GM23248 (cell line): ENCODE results near the gene PREX1. TPM values are rescaled to one million over a fixed set of nuclear protein-coding genes. Genes with fewer than 3 reads are reported as not detected.

Experiments used
- DNase-seq: peaks from one replicate; pipeline ENCODE4 v3.0.0-alpha.2; 2015
- H2AFZ ChIP-seq: fragments of 200-600 bp; sonication (generic); 2 replicates; pipeline ENCODE4 v1.6.1; 2016; ENCODE audit warnings: antibody characterized with exemption
- H3F3A ChIP-seq: fragments of 200-600 bp; sonication (generic); 2 replicates; pipeline ENCODE4 v1.6.1; 2016; ENCODE audit warnings: mild to moderate bottlenecking, antibody characterized with exemption, mixed run types; ENCODE audit not compliant: insufficient read depth
- H3K27ac ChIP-seq: fragments of 200-600 bp; sonication (generic); 2 replicates; pipeline ENCODE4 v1.5.1; 2016; ENCODE audit warnings: mild to moderate bottlenecking
- H3K27me3 ChIP-seq: fragments of 200-600 bp; sonication (generic); replicated peaks from 2 replicates; pipeline ENCODE4 v1.6.1; 2016; ENCODE audit warnings: mild to moderate bottlenecking; ENCODE audit not compliant: insufficient read depth
- H3K36me3 ChIP-seq: fragments of 200-600 bp; sonication (generic); 2 replicates; pipeline ENCODE4 v1.6.1; 2016; ENCODE audit warnings: low read depth, mild to moderate bottlenecking
- H3K4me1 ChIP-seq: fragments of 200-600 bp; sonication (generic); 2 replicates; pipeline ENCODE4 v1.6.1; 2016; ENCODE audit warnings: mild to moderate bottlenecking; ENCODE audit not compliant: insufficient read depth
- H3K4me2 ChIP-seq: fragments of 200-600 bp; sonication (generic); one replicate; pipeline ENCODE4 v1.6.1; 2016; ENCODE audit warnings: mild to moderate bottlenecking; ENCODE audit not compliant: unreplicated experiment
- H3K4me3 ChIP-seq: fragments of 200-600 bp; sonication (generic); 2 replicates; pipeline ENCODE4 v1.5.1; 2016; ENCODE audit warnings: mild to moderate bottlenecking
- H3K79me2 ChIP-seq: fragments of 200-600 bp; sonication (generic); 2 replicates; pipeline ENCODE4 v1.6.1; 2016; ENCODE audit warnings: mild to moderate bottlenecking; ENCODE audit not compliant: insufficient read depth
- H3K9ac ChIP-seq: fragments of 200-600 bp; sonication (generic); 2 replicates; pipeline ENCODE4 v1.6.1; 2016; ENCODE audit warnings: mild to moderate bottlenecking
- H3K9me2 ChIP-seq: fragments of 200-600 bp; sonication (generic); 2 replicates; pipeline ENCODE4 v1.6.1; 2016; ENCODE audit warnings: mixed run types, mild to moderate bottlenecking, moderate library complexity; ENCODE audit not compliant: insufficient read depth
- H3K9me3 ChIP-seq: fragments of 200-600 bp; sonication (generic); one replicate; pipeline ENCODE4 v1.6.1; 2017; ENCODE audit warnings: low read depth
- H4K20me1 ChIP-seq: fragments of 200-600 bp; sonication (generic); 2 replicates; pipeline ENCODE4 v1.6.0; 2016; ENCODE audit not compliant: insufficient read depth
- EZH2 ChIP-seq: fragments of 200-600 bp; sonication (generic); IDR thresholded peaks from 2 replicates; pipeline ENCODE4 v1.6.1; 2018; ENCODE audit warnings: antibody characterized with exemption, mild to moderate bottlenecking; ENCODE audit not compliant: insufficient read depth, poor library complexity, severe bottlenecking
- EZH2phosphoT487 ChIP-seq: fragments of 200-600 bp; sonication (generic); IDR thresholded peaks from 2 replicates; pipeline ENCODE4 v1.6.1; 2018; ENCODE audit warnings: antibody characterized with exemption, moderate library complexity, mild to moderate bottlenecking, low read depth; ENCODE audit not compliant: insufficient read depth
- WGBS, 2 experiments: methylation state at CpG; one replicate each; pipeline ENCODE4 v1.1.6; 2015 to 2017; ENCODE audit warnings: low lambda C conversion rate in 2 of 2, low coverage in 1 of 2; ENCODE audit errors: missing lambda C conversion rate in 2 of 2; 5-methylcytosine and 5-hydroxymethylcytosine counted together
- in situ Hi-C: fragments of 300-500 bp; cut with MboI; formaldehyde crosslinking; loops from 2 replicates; pipeline ENCODE4 v1.15.0; 2020
- polyA plus RNA-seq: library from polyadenylated mRNA; unstranded; fragments of >200 nt; fragmentation: Nextera tagmentation; extraction: Ambion mirVana; gene quantifications from 2 replicates; pipeline ENCODE4 v1.2.1, GENCODE V29; 2016
- total RNA-seq: library from RNA; depleted of rRNA; stranded (reverse); fragments of >200 nt; shearing (Covaris generic); gene quantifications from 2 replicates; pipeline ENCODE4 v1.2.3, GENCODE V29; 2014

PREX1 gene
- total and polyA plus RNA-seq, 2 experiments from 2014 or later, result 0.13 to 0.65 TPM

- Histone ChIP-seq H3K27ac (no peak overlapping the region), H3K9me3 (no peaks in the 10 kb centered on the region), H3K27me3 (peaks cover 11% of the 10 kb centered on the region; the same call in 1 of the 2 replicates), H4K20me1 (no peaks in the 10 kb centered on the region), H2AFZ (no peak overlapping the region), H3K9ac (no peak overlapping the region), H3K9me2 (no peaks in the 10 kb centered on the region), H3F3A (no peaks in the 10 kb centered on the region), H3K4me1 (peaks cover 11% of the 10 kb centered on the region), H3K4me2 (no peak overlapping the region), H3K79me2 (no peaks in the 10 kb centered on the region), H3K36me3 (no peaks in the 10 kb centered on the region), H3K4me3 (no peak overlapping the region)
- 47 to 55% methylated on average over 5 of the region's 5 CpGs for whole genome bisulfite sequencing, 2 experiments
- in situ Hi-C loops, result no loop called here
- TF ChIP-seq EZH2 (no peak), EZH2phosphoT487 (no peak)
- no peak for DNase-seq
Measured at GRCh38 chr20:48794360-48794759, 33.4 kb downstream of the PREX1 start.

- H4K20me1 ChIP-seq, result no peaks in the 10 kb centered on the region
- no peak overlapping the region for H2AFZ ChIP-seq
- H3F3A ChIP-seq, result no peaks in the 10 kb centered on the region
- no peaks in the 10 kb centered on the region for H3K9me3 ChIP-seq
- WGBS, 2 experiments, result 86 to 94% methylated on average over 3 of the region's 3 CpGs
- no peaks in the 10 kb centered on the region for H3K9me2 ChIP-seq
- H3K4me3 ChIP-seq, result no peak overlapping the region
- H3K9ac ChIP-seq, result no peak overlapping the region
- H3K79me2 ChIP-seq, result no peaks in the 10 kb centered on the region
- in situ Hi-C loops, result no loop called here
- no peak for TF ChIP-seq EZH2phosphoT487
- no peak for TF ChIP-seq EZH2
- H3K27me3 ChIP-seq, result peaks cover 11% of the 10 kb centered on the region; the same call in 1 of the 2 replicates
- peaks cover 11% of the 10 kb centered on the region for H3K4me1 ChIP-seq
- H3K36me3 ChIP-seq, result no peaks in the 10 kb centered on the region
- no peak for DNase-seq
- H3K4me2 ChIP-seq, result no peak overlapping the region
- H3K27ac ChIP-seq, result no peak overlapping the region
Measured at GRCh38 chr20:48793776-48794175, 34.0 kb downstream of the PREX1 start.

GRCh38 chr20:48791666-48792071 lies 36.1 kb downstream of the PREX1 start:
- H3K9ac ChIP-seq, result no peak overlapping the region
- H3K36me3 ChIP-seq, result no peaks in the 10 kb centered on the region
- H4K20me1 ChIP-seq, result no peaks in the 10 kb centered on the region
- no peak overlapping the region for H3K27ac ChIP-seq
- TF ChIP-seq EZH2 (no peak), EZH2phosphoT487 (no peak)
- H3K9me3 ChIP-seq, result no peaks in the 10 kb centered on the region
- H2AFZ ChIP-seq, result no peak overlapping the region
- peaks cover 24% of the 10 kb centered on the region for H3K4me1 ChIP-seq
- H3K4me2 ChIP-seq, result peak overlapping the region; percentile 70
- peaks cover 5% of the 10 kb centered on the region; the same call in 1 of the 2 replicates for H3F3A ChIP-seq
- peaks cover 11% of the 10 kb centered on the region; the same call in 1 of the 2 replicates for H3K27me3 ChIP-seq
- peak; percentile 80 for DNase-seq
- 11 to 14% methylated on average over 6 of the region's 6 CpGs for WGBS, 2 experiments
- peak overlapping the region; percentile 23; the same call in 1 of the 2 replicates for H3K4me3 ChIP-seq
- no peaks in the 10 kb centered on the region for H3K79me2 ChIP-seq
- in situ Hi-C loops, result no loop called here
- no peaks in the 10 kb centered on the region for H3K9me2 ChIP-seq

GRCh38 chr20:48791014-48791413 lies 36.8 kb downstream of the PREX1 start:
- H4K20me1 ChIP-seq, result no peaks in the 10 kb centered on the region
- in situ Hi-C loops, result no loop called here
- WGBS, 2 experiments, result 58 to 61% methylated on average over 11 of the region's 11 CpGs
- no peaks in the 10 kb centered on the region for H3K9me2 ChIP-seq
- H3K9me3 ChIP-seq, result no peaks in the 10 kb centered on the region
- no peak overlapping the region for H3K4me3 ChIP-seq
- H3K27ac ChIP-seq, result no peak overlapping the region
- peaks cover 5% of the 10 kb centered on the region; the same call in 1 of the 2 replicates for H3F3A ChIP-seq
- peaks cover 11% of the 10 kb centered on the region; the same call in 1 of the 2 replicates for H3K27me3 ChIP-seq
- TF ChIP-seq EZH2phosphoT487 (no peak), EZH2 (no peak)
- no peak overlapping the region for H3K9ac ChIP-seq
- H3K4me2 ChIP-seq, result no peak overlapping the region
- H2AFZ ChIP-seq, result no peak overlapping the region
- no peaks in the 10 kb centered on the region for H3K36me3 ChIP-seq
- no peaks in the 10 kb centered on the region for H3K79me2 ChIP-seq
- peak; percentile 24 for DNase-seq
- H3K4me1 ChIP-seq, result peaks cover 24% of the 10 kb centered on the region
